ENCODE results near the gene PLCL1. TPM values are rescaled to one million over a fixed set of nuclear protein-coding genes. Genes with fewer than 3 reads are reported as not detected.
A peak's percentile ranks its signal among the peaks of the same experiment; 100 is the strongest.

The PLCL1 gene
- total RNA-seq, 6 donors from 2014 or later: 5.3 to 17.0 (median 8.1) TPM

DNA sequence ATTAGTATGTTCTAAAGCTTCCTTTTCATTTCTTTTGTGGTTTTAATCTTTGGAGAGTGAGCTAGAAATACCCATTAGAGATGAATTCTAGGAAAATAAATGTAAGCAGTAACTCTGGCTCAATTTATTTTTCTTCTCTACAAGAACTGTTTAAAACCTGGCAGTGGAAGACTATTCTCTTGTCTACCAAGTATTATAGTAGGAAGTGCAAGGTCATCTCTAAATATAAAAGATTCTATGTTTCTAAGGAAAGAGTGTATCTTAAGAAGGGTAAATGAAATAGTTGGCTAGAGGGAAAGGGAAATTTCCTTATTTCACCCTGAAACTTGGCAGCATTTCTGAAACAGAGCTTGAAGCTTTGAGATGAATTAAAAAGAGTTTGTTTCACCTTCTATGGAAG is 35.5 kb downstream of the PLCL1 start:
- ATAC-seq (ENCODE audit: low FRiP score in 2 of 2) (no peak), DNase-seq (no peak)
- no peaks in the 10 kb centered on the region for H3K27me3 ChIP-seq
- H3K36me3 ChIP-seq: no peaks in the 10 kb centered on the region
- no peak overlapping the region for H3K4me3 ChIP-seq
- H3K27ac ChIP-seq: no peak overlapping the region
- no peak for TF ChIP-seq POLR2AphosphoS5 (IDR thresholded peaks at IDR 0.05)
- no peak for TF ChIP-seq EP300 (IDR thresholded peaks at IDR 0.05)
- no peak for TF ChIP-seq POLR2A (IDR thresholded peaks at IDR 0.05)
- no peak for TF ChIP-seq CTCF (IDR thresholded peaks at IDR 0.05)
- peaks cover 4 to 13% (median 11%) of the 10 kb centered on the region in 4 donors for H3K4me1 ChIP-seq
- no peaks in the 10 kb centered on the region for H3K9me3 ChIP-seq

GRCh38 chr2:197846128-197846527 is 41.7 kb downstream of the PLCL1 start:
- H3K9me3 ChIP-seq: no peaks in the 10 kb centered on the region
- no peak for TF ChIP-seq EP300 (IDR thresholded peaks at IDR 0.05)
- TF ChIP-seq POLR2AphosphoS5 (IDR thresholded peaks at IDR 0.05): no peak
- no peak for TF ChIP-seq CTCF (IDR thresholded peaks at IDR 0.05)
- no peak for TF ChIP-seq POLR2A (IDR thresholded peaks at IDR 0.05)
- WGBS, 2 donors: 82 to 96% methylated on average over 2 of the region's 2 CpGs
- DNase-seq (no peak), ATAC-seq (ENCODE audit: low FRiP score in 2 of 2) (no peak)
- H3K4me3 ChIP-seq: no peak overlapping the region
- H3K4me1 ChIP-seq: peaks cover 0 to 3% (median under 1%) of the 10 kb centered on the region in 4 donors
- peak overlapping the region in 1 of 4 donors; percentile 56 for H3K27ac ChIP-seq
- H3K27me3 ChIP-seq: no peaks in the 10 kb centered on the region
- H3K36me3 ChIP-seq: no peaks in the 10 kb centered on the region

- WGBS, 2 donors: 52 to 70% methylated on average over 3 of the region's 3 CpGs
- H3K9me3 ChIP-seq: no peaks in the 10 kb centered on the region
- H3K27me3 ChIP-seq: no peaks in the 10 kb centered on the region
- peaks cover 3 to 6% (median 6%) of the 10 kb centered on the region in 4 donors for H3K4me1 ChIP-seq
- no peaks in the 10 kb centered on the region for H3K36me3 ChIP-seq
- DNase-seq: no peak
- peak overlapping the region in 1 of 4 donors; percentile 56 for H3K27ac ChIP-seq
- TF ChIP-seq CTCF (IDR thresholded peaks at IDR 0.05) (no peak), POLR2A (IDR thresholded peaks at IDR 0.05) (no peak), EP300 (IDR thresholded peaks at IDR 0.05) (no peak), POLR2AphosphoS5 (IDR thresholded peaks at IDR 0.05) (no peak)
- no peak overlapping the region for H3K4me3 ChIP-seq
- no peak for ATAC-seq (ENCODE audit: low FRiP score in 2 of 2)
Observed at GRCh38 chr2:197846777-197847176, 42.4 kb downstream of the PLCL1 start.

- no peaks in the 10 kb centered on the region for H3K27me3 ChIP-seq
- 65 to 67% methylated on average over 7 of the region's 7 CpGs for WGBS, 2 donors
- TF ChIP-seq POLR2A (IDR thresholded peaks at IDR 0.05): no peak
- TF ChIP-seq POLR2AphosphoS5 (IDR thresholded peaks at IDR 0.05): no peak
- TF ChIP-seq CTCF (IDR thresholded peaks at IDR 0.05): no peak
- TF ChIP-seq EP300 (IDR thresholded peaks at IDR 0.05): no peak
- no peaks in the 10 kb centered on the region for H3K9me3 ChIP-seq
- peaks cover 3 to 10% (median 7%) of the 10 kb centered on the region in 4 donors for H3K4me1 ChIP-seq
- DNase-seq (no peak), ATAC-seq (ENCODE audit: low FRiP score in 2 of 2) (no peak)
- H3K36me3 ChIP-seq: no peaks in the 10 kb centered on the region
- no peak overlapping the region for H3K4me3 ChIP-seq
- peak overlapping the region in 1 of 4 donors; percentile 56 for H3K27ac ChIP-seq
Observed at GRCh38 chr2:197847651-197848401, 43.4 kb downstream of the PLCL1 start.

DNA sequence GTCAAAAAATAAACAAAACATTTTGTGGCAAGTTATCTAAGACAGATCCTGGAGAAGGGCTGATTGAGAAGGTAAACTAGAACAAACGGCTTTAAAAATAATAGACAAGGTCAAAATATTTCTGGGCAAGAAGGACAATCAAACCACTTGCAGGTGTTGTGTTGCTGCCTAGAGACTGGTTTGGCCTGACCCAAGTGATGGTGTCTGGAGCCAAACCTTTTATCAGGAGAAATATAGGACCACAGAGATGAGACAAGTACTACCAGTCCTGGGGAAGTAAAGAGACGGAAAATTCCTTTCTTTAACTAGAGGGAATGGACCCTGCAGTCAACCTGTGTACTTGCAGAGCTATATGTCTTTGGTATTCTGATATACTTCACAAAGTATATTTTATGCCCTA is 44.2 kb downstream of the PLCL1 start:
- no peak overlapping the region for H3K4me3 ChIP-seq
- WGBS, 2 donors: 74 to 81% methylated on average over 2 of the region's 2 CpGs
- no peak for DNase-seq

More for the DNA sequence above, 44.2 kb downstream of the PLCL1 start:
- H3K9me3 ChIP-seq: no peaks in the 10 kb centered on the region
- TF ChIP-seq POLR2A (IDR thresholded peaks at IDR 0.05) (no peak), POLR2AphosphoS5 (IDR thresholded peaks at IDR 0.05) (no peak)
- ATAC-seq (ENCODE audit: low FRiP score in 2 of 2): no peak
- H3K4me1 ChIP-seq: peaks cover 3 to 10% (median 7%) of the 10 kb centered on the region in 4 donors
- no peaks in the 10 kb centered on the region for H3K27me3 ChIP-seq
- no peak overlapping the region for H3K27ac ChIP-seq
- H3K36me3 ChIP-seq: no peaks in the 10 kb centered on the region
